Measurements from ENCODE around the gene ITGB3. TPM values are rescaled to one million over a fixed set of nuclear protein-coding genes. Genes with fewer than 3 reads are reported as not detected.
A peak's percentile ranks its signal among the peaks of the same experiment; 100 is the strongest.

Gene ITGB3
- total and polyA plus RNA-seq, 9 of the 15 experiments (the other 6 are each of a cell fraction or from before 2014, with no cell fraction given), result 0.08 to 2.6 (median 0.62) TPM; not detected in 1

DNA sequence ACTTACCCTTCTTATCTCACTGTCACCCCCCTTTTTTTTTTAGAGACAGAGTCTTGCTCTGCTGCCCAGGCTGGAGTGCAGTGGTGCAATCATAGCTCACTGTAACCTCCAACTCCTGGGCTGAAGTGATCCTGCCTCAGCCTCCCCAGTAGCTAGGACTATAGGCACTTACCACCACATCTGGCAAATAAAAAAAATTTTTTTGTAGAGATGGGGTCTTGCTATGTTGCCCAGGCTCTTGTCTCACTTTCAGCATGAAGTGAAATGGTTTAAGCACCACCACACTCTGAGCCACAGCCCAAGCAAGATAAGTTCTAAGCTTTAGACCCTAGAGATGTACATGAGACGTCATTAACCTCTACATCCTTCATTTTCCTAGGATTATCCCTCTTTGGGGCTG lies 35.7 kb downstream of the ITGB3 start:
- Histone ChIP-seq H3K9me1 (ENCODE audit: control insufficient read depth, insufficient read depth, low read length) (peaks cover 7% of the 10 kb centered on the region), H3K27ac (ENCODE audit: extremely low read depth, low read depth, low read length) (peak overlapping the region; percentile 90), H3K4me1 (replicated peaks in 1 of 2; ENCODE audit: control insufficient read depth in 2 of 2, insufficient read depth in 2 of 2, low read length in 2 of 2) (peaks cover 46 to 71% of the 10 kb centered on the region in 2 experiments), H3K36me3 (ENCODE audit: control insufficient read depth, insufficient read depth, low read length) (no peaks in the 10 kb centered on the region), H3K9ac (ENCODE audit: insufficient read depth in 1 of 2, low read depth in 2 of 2, low read length in 2 of 2) (no peak overlapping the region), H3K79me2 (ENCODE audit: control insufficient read depth, insufficient read depth, low read length) (no peaks in the 10 kb centered on the region), H3K9me3 (replicated peaks; ENCODE audit: control insufficient read depth, insufficient read depth, low read depth, low read length) (no peaks in the 10 kb centered on the region), H3K27me3 (ENCODE audit: control insufficient read depth in 2 of 2, insufficient read depth in 2 of 2, low read length in 2 of 2) (no peaks in the 10 kb centered on the region), H4K20me1 (replicated peaks; ENCODE audit: control insufficient read depth, insufficient read depth, low read length) (no peaks in the 10 kb centered on the region), H3K4me3 (no peak overlapping the region), H3K4me2 (ENCODE audit: insufficient read depth, low read length) (no peak overlapping the region), H2AFZ (ENCODE audit: low read depth, low read length) (peak overlapping the region; percentile 86)
- CTCF ChIA-PET (ENCODE audit: low intra/inter-chr PET ratio), result no interaction called here
- ATAC-seq, result no peak
- no TSS peak for BruUV-seq (replicated peaks)
- POLR2A ChIA-PET, result interaction anchor here (0.6 to 5.2 kb wide), 10 partner anchors 11 to 1267 kb away, joined by 3 to 34 read pairs (median 3); partner anchors contain the start of genes CDC27 and EFCAB13
- no peak for DNase-seq (ENCODE audit: extremely low read depth in 1 of 4, low spot score in 3 of 4)
- in situ Hi-C loops (cut with MboI), result no loop called here
- WGBS (ENCODE audit: insufficient coverage, low coverage, missing lambda C conversion rate), result 82% methylated on average over 1 of the region's 1 CpG
- no peak for FAIRE-seq
- intact Hi-C loops (cut with micrococcal nuclease), result loop anchor here (2.0 kb wide), 1 partner anchor 59 kb away; no protein-coding TSS in a partner anchor
- TF ChIP-seq ZNF263 (CRISPR knock-in tag; IDR thresholded peaks at IDR 0.05; ENCODE audit: borderline replicate concordance) (0 out of 2 replicates have a peak, but pooled peaks have one; percentile 23), HDAC2 (IDR thresholded peaks at IDR 0.05) (peak; percentile 17; the same call in 1 of the 2 replicates), ZFP1 (CRISPR knock-in tag; IDR thresholded peaks at IDR 0.05) (no peak), LEF1 (IDR thresholded peaks at IDR 0.05) (no peak), CHD4 (IDR thresholded peaks at IDR 0.05; ENCODE audit: insufficient read depth, insufficient replicate concordance, low read depth, low read length, poor library complexity, severe bottlenecking) (peak; percentile 76), VEZF1 (CRISPR knock-in tag; IDR thresholded peaks at IDR 0.05) (peak; percentile 9; the same call in 1 of the 2 replicates), BACH1 (tag; IDR thresholded peaks at IDR 0.05) (no peak), RBM25 (IDR thresholded peaks at IDR 0.05; ENCODE audit: low read depth, low read length, severe bottlenecking) (peak; percentile 66), BCOR (IDR thresholded peaks at IDR 0.05) (peak; percentile 84), KDM1A (IDR thresholded peaks at IDR 0.05) (peak; percentile 38 to 55; a peak in 1 of 4 replicates), CBX8 (IDR thresholded peaks at IDR 0.05; ENCODE audit: borderline replicate concordance, extremely low read depth, low read depth, low read length, poor library complexity, severe bottlenecking) (no peak), STAT6 (CRISPR knock-in tag; IDR thresholded peaks at IDR 0.05) (no peak), ZNF121 (CRISPR knock-in tag; conservative IDR thresholded peaks at IDR 0.05) (peak; percentile 97), HDAC1 (IDR thresholded peaks at IDR 0.05) (0 out of 4 replicates have a peak, but pooled peaks of 1 of the 2 experiments have one; percentile 49), EHMT2 (IDR thresholded peaks at IDR 0.05) (no peak)
